Colonic mucosa (tissue), 4 donors: ENCODE data around the gene CEACAM8. TPM values are rescaled to one million over a fixed set of nuclear protein-coding genes. Genes with fewer than 3 reads are reported as not detected.
"Not testable (repeated sequence)": the region's sequence is repeated elsewhere in the genome, so short reads cannot be mapped to it uniquely, and the experiment has no call there.

Source experiments
- DNase-seq: peaks from one replicate; pipeline ENCODE4 v3.0.0-alpha.2; 2020
- H3K27ac ChIP-seq: fragments of 200-600 bp; one replicate; pipeline ENCODE4 v1.8.0; 2021
- H3K27me3 ChIP-seq: fragments of 200-600 bp; one replicate; pipeline ENCODE4 v1.8.0; 2021
- H3K36me3 ChIP-seq: fragments of 200-600 bp; one replicate; pipeline ENCODE4 v1.8.0; 2021
- H3K4me1 ChIP-seq: fragments of 200-600 bp; one replicate; pipeline ENCODE4 v1.8.0; 2021; ENCODE audit warnings: mild to moderate bottlenecking
- H3K4me3 ChIP-seq: fragments of 200-600 bp; one replicate; pipeline ENCODE4 v1.8.0; 2021
- H3K9ac ChIP-seq, 2 donors: one replicate each; pipeline ENCODE4 v1.7.0; 2013; ENCODE audit warnings: control low read depth in 2 of 2, low read depth in 2 of 2, low read length in 2 of 2
- H3K9me3 ChIP-seq: fragments of 200-600 bp; one replicate; pipeline ENCODE4 v1.8.0; 2021
- intact Hi-C: fragments of 100-400 bp; cut with DNase I; formaldehyde crosslinking; loops from one replicate; pipeline ENCODE4 v1.14.1; 2022
- total RNA-seq, 2 donors: library from RNA; stranded (reverse); fragmentation: NEBNext Ultra II Directional in 1 of 2; extraction: Animal tissue kit (Norgen Biotek cat#: 25700) in 1 of 2; gene quantifications; one replicate each; pipeline ENCODE4 v1.2.1, GENCODE V29; 2021
- TF ChIP-seq, protein P1 (sequence below): fragments of 200-600 bp; IDR thresholded peaks from one replicate; pipeline ENCODE4 v1.8.0; 2022; ENCODE audit warnings: antibody characterized with exemption, mild to moderate bottlenecking
- donor health status: healthy.
- donor health status: DM: no; HTN: no; CAD: no.
- donor health status: DM: no; HTN: no; CAD: no.

The CEACAM8 gene
- total RNA-seq, 2 donors from 2014 or later: 0.85 to 2.3 TPM

DNA sequence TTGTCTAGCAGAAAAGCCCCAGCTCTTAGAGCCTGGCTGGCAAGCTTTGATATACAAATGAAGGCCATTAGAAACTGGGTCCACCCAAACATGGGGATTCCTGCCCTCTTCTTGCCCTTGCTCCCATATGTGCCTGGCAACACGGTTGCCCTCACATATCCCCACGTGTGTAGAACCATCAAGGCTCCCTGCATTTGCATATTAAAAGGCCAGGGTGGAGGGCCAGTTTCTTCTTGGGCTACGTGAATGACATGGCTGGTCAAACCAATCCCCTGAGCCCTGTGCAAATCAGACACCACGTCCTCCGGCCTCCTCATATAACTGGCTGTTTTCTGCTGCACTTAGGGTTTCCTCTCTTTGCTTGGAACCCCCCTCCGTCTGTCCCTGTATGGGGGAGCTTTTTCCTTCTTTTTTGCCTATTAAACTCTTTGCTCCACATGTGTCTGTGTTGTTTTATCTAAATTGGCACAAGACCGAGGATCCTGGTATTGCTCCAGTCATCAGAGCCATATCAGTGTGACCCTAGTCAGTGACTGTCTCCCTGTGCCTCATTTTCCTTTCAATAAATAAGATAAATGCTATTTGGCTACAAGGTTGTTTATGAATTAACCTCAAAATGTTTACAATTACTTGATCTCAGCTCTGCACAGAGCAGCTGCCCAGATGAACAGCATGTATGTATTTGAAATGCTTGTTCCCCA, 36.1 kb downstream of the CEACAM8 start:
- intact Hi-C loops: no loop called here
- H3K4me1 ChIP-seq: no peaks in the 10 kb centered on the region
- H3K27ac ChIP-seq: no peak overlapping the region
- H3K9me3 ChIP-seq: no peaks in the 10 kb centered on the region
- H3K9ac ChIP-seq: no peak overlapping the region
- TF ChIP-seq, protein P1, sequence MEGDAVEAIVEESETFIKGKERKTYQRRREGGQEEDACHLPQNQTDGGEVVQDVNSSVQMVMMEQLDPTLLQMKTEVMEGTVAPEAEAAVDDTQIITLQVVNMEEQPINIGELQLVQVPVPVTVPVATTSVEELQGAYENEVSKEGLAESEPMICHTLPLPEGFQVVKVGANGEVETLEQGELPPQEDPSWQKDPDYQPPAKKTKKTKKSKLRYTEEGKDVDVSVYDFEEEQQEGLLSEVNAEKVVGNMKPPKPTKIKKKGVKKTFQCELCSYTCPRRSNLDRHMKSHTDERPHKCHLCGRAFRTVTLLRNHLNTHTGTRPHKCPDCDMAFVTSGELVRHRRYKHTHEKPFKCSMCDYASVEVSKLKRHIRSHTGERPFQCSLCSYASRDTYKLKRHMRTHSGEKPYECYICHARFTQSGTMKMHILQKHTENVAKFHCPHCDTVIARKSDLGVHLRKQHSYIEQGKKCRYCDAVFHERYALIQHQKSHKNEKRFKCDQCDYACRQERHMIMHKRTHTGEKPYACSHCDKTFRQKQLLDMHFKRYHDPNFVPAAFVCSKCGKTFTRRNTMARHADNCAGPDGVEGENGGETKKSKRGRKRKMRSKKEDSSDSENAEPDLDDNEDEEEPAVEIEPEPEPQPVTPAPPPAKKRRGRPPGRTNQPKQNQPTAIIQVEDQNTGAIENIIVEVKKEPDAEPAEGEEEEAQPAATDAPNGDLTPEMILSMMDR: no peak
- no peaks in the 10 kb centered on the region for H3K36me3 ChIP-seq
- no peak overlapping the region for H3K4me3 ChIP-seq
- no peaks in the 10 kb centered on the region for H3K27me3 ChIP-seq
- DNase-seq: no peak

DNA sequence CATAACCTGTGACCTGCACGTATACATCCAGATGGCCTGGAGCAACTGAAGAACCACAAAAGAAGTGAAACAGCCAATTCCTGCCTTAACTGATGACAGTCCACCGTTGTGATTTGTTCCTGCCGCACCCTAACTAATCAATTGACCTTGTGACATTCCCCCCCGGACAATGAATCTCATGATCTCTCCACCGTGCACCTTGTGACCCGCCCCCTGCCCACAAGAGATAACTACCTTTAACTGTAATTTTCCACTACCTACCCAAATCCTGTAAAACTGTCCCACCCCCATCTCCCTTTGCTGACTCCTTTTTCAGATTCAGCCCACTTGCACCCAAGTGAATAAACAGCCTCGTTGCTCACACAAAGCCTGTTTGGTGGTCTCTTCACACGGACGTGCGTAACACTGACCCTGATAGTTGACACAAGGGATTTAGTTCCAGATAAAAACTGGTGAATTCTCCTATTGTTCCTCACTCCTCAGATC, 37.3 kb downstream of the CEACAM8 start:
- H3K4me1 ChIP-seq, H3K9ac ChIP-seq, H3K36me3 ChIP-seq, H3K4me3 ChIP-seq, H3K27me3 ChIP-seq, H3K27ac ChIP-seq, DNase-seq, H3K9me3 ChIP-seq, intact Hi-C loops: not testable (repeated sequence)

DNA sequence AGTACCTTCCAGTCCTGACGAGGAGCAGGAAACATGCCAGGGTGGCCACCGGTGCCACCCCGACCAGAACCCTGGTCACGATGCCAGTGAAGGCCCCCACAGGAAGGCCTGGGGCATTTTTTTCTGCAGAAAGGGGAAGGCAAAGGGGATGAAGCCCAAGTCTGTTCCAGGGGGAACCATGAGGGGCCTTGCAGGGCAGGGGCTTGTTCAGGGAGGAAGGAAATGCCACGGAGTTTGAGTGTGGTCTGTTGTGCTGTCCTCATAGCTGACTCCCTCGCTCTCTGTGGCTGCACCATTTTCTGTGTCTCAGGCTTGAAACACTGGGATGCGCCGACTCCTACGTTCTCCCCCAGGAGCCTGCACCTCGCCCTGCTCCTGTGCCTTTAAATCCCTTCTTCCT, 38.9 kb downstream of the CEACAM8 start:
- Histone ChIP-seq H3K4me3 (no peak overlapping the region), H3K4me1 (no peaks in the 10 kb centered on the region), H3K9me3 (no peaks in the 10 kb centered on the region), H3K36me3 (no peaks in the 10 kb centered on the region), H3K9ac (no peak overlapping the region), H3K27me3 (no peaks in the 10 kb centered on the region), H3K27ac (no peak overlapping the region)
- intact Hi-C loops: no loop called here
- DNase-seq: no peak
- TF ChIP-seq, protein P1: no peak

DNA sequence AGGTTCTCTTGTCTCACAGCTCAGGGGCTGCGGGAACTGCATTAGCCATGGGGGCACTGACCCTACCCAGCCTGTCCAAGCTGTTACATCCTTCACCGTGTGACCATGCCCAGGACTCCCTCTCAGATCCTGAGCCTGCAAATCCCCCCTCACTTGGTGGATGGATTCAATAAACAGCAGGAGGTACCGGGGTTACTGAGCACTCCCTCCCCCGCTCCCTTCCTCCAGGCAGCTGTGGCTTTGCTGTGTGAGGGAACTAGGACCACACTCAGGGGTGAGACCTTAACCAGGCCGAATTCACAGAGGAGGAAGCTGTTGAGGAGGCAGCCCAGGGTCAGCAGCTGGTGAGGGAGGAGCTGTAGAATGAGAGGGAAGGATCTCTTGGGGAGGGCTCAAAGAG, 39.4 kb downstream of the CEACAM8 start:
- no peak overlapping the region for H3K4me3 ChIP-seq
- no peak for DNase-seq
- no peaks in the 10 kb centered on the region for H3K4me1 ChIP-seq
- no peak overlapping the region for H3K27ac ChIP-seq
- H3K36me3 ChIP-seq: no peaks in the 10 kb centered on the region
- H3K9me3 ChIP-seq: no peaks in the 10 kb centered on the region
- intact Hi-C loops: no loop called here
- no peak overlapping the region for H3K9ac ChIP-seq
- TF ChIP-seq, protein P1: no peak
- no peaks in the 10 kb centered on the region for H3K27me3 ChIP-seq

DNA sequence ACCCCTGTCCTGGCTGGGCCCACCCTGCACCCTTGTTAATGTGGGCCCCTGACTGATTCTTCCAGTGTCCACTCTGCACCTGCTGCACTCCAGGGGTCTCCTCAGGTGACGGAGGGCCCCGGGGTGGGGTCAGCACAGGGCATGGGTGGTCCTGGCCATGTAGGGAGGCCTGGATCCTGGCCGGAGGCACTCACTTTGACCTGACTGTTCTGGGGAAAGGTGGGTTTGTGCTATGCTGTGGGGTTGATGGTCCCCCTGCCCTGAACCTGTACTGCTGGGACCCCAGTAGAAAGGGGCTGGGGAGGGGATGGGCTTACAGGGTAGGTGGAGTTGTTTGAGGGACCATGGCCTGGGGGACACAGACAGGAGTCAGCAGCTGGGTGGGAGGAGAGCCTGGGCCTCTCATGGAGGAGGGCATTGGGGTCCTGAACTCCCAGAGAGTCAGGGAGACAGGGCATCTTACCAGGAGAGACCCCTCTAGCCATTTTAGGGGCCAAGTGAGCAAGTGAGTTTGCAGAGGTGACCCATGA, 40.6 kb downstream of the CEACAM8 start:
- no peak overlapping the region for H3K9ac ChIP-seq
- TF ChIP-seq, protein P1: no peak
- DNase-seq: no peak
- no peaks in the 10 kb centered on the region for H3K27me3 ChIP-seq
- H3K36me3 ChIP-seq: no peaks in the 10 kb centered on the region
- H3K9me3 ChIP-seq: no peaks in the 10 kb centered on the region
- no peak overlapping the region for H3K4me3 ChIP-seq
- no peak overlapping the region for H3K27ac ChIP-seq
- intact Hi-C loops: no loop called here
- H3K4me1 ChIP-seq: no peaks in the 10 kb centered on the region

DNA sequence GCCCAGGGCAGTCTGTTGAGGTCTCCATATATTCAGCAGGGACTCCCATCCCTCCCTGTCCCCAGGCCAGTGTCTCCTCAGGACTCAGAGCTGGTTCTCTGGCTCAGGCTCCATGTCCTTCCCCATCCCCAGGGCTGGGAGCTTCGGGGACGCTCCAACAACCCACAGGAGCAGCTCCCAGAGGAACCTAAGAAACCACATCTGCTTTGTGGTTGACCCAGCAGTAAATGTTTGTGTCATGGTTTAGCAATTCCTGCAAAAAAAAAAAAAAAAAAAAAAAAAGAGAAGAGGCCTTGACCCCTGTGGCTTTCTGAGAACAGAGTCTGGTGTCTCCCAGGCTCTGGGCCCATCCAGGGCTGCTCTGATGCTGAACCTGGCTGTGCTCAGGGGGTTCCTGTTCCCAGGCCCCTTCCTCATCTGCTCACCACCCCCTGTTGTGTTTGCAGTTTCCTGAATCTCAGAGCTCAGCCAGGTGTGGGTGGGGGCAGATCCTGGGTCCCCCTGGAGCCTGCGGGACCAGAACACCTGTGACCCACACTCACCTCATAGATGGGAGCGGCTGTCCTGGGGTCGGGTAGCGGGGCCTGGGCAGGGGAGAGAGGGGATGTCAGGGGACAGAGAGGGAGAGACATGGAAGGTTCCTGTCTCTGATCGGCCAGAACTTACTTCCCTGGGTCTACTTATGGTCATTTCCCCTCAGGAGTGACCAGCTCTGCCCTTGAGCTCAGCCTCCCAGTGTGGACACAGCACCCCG, 41.3 kb downstream of the CEACAM8 start:
- Histone ChIP-seq H3K4me1 (no peaks in the 10 kb centered on the region), H3K27me3 (no peaks in the 10 kb centered on the region), H3K27ac (no peak overlapping the region), H3K9ac (no peak overlapping the region), H3K4me3 (no peak overlapping the region), H3K36me3 (no peaks in the 10 kb centered on the region), H3K9me3 (no peaks in the 10 kb centered on the region)
- TF ChIP-seq, protein P1: no peak
- no peak for DNase-seq
- intact Hi-C loops: no loop called here
